H1 (cell line): ENCODE results near the gene TRIM9. TPM values are rescaled to one million over a fixed set of nuclear protein-coding genes. Genes with fewer than 3 reads are reported as not detected.

Source experiments
- CTCF ChIA-PET: fragments of 300-600 bp; sonication (Branson Sonifier 250); formaldehyde crosslinking; loops from one replicate; lab custom pipeline; 2021; ENCODE audit not compliant: partially characterized antibody; lab: Charles Lee
- POLR2A ChIA-PET: fragments of 300-600 bp; sonication (Branson Sonifier 250); formaldehyde crosslinking; loops from one replicate; lab custom pipeline; 2021; ENCODE audit warnings: inconsistent platforms; ENCODE audit not compliant: partially characterized antibody; lab: Charles Lee
- DNase-seq, 2 experiments: peaks; one replicate each; pipeline versions ENCODE4 v3.0.0 to v3.0.0-alpha.2; 2010 to 2022; ENCODE audit warnings: low spot score in 2 of 2, low read depth in 1 of 2, mixed read lengths in 1 of 2
- FAIRE-seq: peaks from 2 replicates; lab custom pipeline; 2011; peaks lifted over from hg19 to GRCh38; lab: Jason Lieb, UNC
- H2AFZ ChIP-seq: 2 replicates; pipeline ENCODE4 v1.8.1; 2012; ENCODE audit warnings: low read length, inconsistent platforms
- H2AK5ac ChIP-seq: 2 replicates; pipeline ENCODE4 v1.6.1; 2013; ENCODE audit warnings: low read depth, low read length
- H2BK120ac ChIP-seq: replicated peaks from 2 replicates; pipeline ENCODE3; 2013; ENCODE audit warnings: low read depth, low read length, inconsistent platforms
- H2BK12ac ChIP-seq: 2 replicates; pipeline ENCODE4 v1.6.1; 2013; ENCODE audit warnings: low read depth, low read length
- H2BK15ac ChIP-seq: 2 replicates; pipeline ENCODE4 v1.6.1; 2013; ENCODE audit warnings: low read length
- H2BK20ac ChIP-seq: 2 replicates; pipeline ENCODE4 v1.6.1; 2013; ENCODE audit warnings: low read length
- H2BK5ac ChIP-seq: 2 replicates; pipeline ENCODE4 v1.6.1; 2013; ENCODE audit warnings: low read depth, low read length
- H3K14ac ChIP-seq: 2 replicates; pipeline ENCODE4 v1.6.1; 2013; ENCODE audit warnings: inconsistent platforms; ENCODE audit not compliant: insufficient read length
- H3K18ac ChIP-seq: 2 replicates; pipeline ENCODE4 v1.6.1; 2013; ENCODE audit warnings: low read length; ENCODE audit errors: extremely low read depth
- H3K23ac ChIP-seq: 2 replicates; pipeline ENCODE4 v1.6.1; 2013; ENCODE audit warnings: inconsistent platforms; ENCODE audit not compliant: insufficient read length
- H3K23me2 ChIP-seq: 2 replicates; pipeline ENCODE4 v1.6.1; 2013; ENCODE audit warnings: low read depth, low read length
- H3K27ac ChIP-seq: 2 replicates; pipeline ENCODE4 v1.6.1; 2011; ENCODE audit warnings: low read depth, low read length, inconsistent platforms
- H3K27me3 ChIP-seq, 4 experiments: replicated peaks in 1 of 4; 1 replicate in 1 of 4; 2 replicates in 3 of 4; pipeline versions ENCODE4 v1.6.1 to v1.8.1; 2011 to 2013; ENCODE audit warnings: low read length in 3 of 4, mild to moderate bottlenecking in 3 of 4, inconsistent platforms in 2 of 4, mixed read lengths in 2 of 4, moderate library complexity in 1 of 4; ENCODE audit not compliant: control insufficient read depth in 3 of 4, insufficient read depth in 3 of 4; ENCODE audit errors: extremely low read depth in 1 of 4
- H3K36me3 ChIP-seq, 4 experiments: 2 replicates each; pipeline versions ENCODE4 v1.6.1 to v1.8.1; 2011 to 2013; ENCODE audit warnings: mild to moderate bottlenecking in 4 of 4, low read length in 3 of 4, moderate library complexity in 2 of 4, control low read depth in 1 of 4, inconsistent platforms in 1 of 4; ENCODE audit not compliant: insufficient read depth in 4 of 4, control insufficient read depth in 2 of 4
- H3K4ac ChIP-seq: replicated peaks from 2 replicates; pipeline ENCODE3; 2013; ENCODE audit warnings: low read length, low read depth, mixed read lengths, inconsistent platforms; ENCODE audit not compliant: insufficient read length
- H3K4me1 ChIP-seq, 4 experiments: replicated peaks in 1 of 4; 1 replicate in 1 of 4; 2 replicates in 3 of 4; pipeline versions ENCODE4 v1.6.1 to v1.8.1; 2011 to 2013; ENCODE audit warnings: low read length in 3 of 4, inconsistent platforms in 2 of 4, mixed read lengths in 1 of 4; ENCODE audit not compliant: insufficient read depth in 4 of 4, control insufficient read depth in 3 of 4
- H3K4me2 ChIP-seq, 2 experiments: 2 replicates each; pipeline versions ENCODE4 v1.6.1 to v1.8.1; 2011 to 2013; ENCODE audit warnings: low read depth in 2 of 2, low read length in 2 of 2, control low read depth in 1 of 2, inconsistent platforms in 1 of 2, mild to moderate bottlenecking in 1 of 2; ENCODE audit not compliant: insufficient read depth in 1 of 2
- H3K4me3 ChIP-seq, 4 experiments: fragments of 200-600, 300-600 bp in 1 of 4; sonication (generic), shearing (Covaris generic), sonication (Bioruptor Twin) in 1 of 4; 2 replicates each; pipeline versions ENCODE4 v1.5.1 to v1.8.1; 2011 to 2016; ENCODE audit warnings: low read length in 4 of 4, low read depth in 3 of 4, control low read depth in 2 of 4, inconsistent platforms in 2 of 4, mild to moderate bottlenecking in 2 of 4, mixed read lengths in 1 of 4, moderate library complexity in 1 of 4; ENCODE audit not compliant: insufficient read depth in 2 of 4; ENCODE audit errors: extremely low read depth in 1 of 4
- H3K56ac ChIP-seq: replicated peaks from 2 replicates; pipeline ENCODE3; 2013; ENCODE audit warnings: low read depth, mild to moderate bottlenecking, mixed read lengths, low read length, inconsistent platforms; ENCODE audit not compliant: insufficient read length
- H3K79me1 ChIP-seq: 2 replicates; pipeline ENCODE4 v1.6.1; 2013; ENCODE audit warnings: low read depth, low read length, control low read depth
- H3K79me2 ChIP-seq, 2 experiments: 2 replicates each; pipeline versions ENCODE4 v1.6.1 to v1.8.1; 2012 to 2013; ENCODE audit warnings: low read length in 2 of 2, mild to moderate bottlenecking in 2 of 2, inconsistent platforms in 1 of 2; ENCODE audit not compliant: insufficient read depth in 2 of 2, control insufficient read depth in 1 of 2
- H3K9ac ChIP-seq, 4 experiments: replicated peaks in 1 of 4; 1 replicate in 1 of 4; 2 replicates in 3 of 4; pipeline versions ENCODE4 v1.6.1 to v1.8.1; 2011 to 2013; ENCODE audit warnings: low read depth in 3 of 4, low read length in 3 of 4, control low read depth in 2 of 4, mild to moderate bottlenecking in 2 of 4, moderate library complexity in 2 of 4, inconsistent platforms in 1 of 4; ENCODE audit errors: extremely low read depth in 1 of 4
- H3K9me3 ChIP-seq, 2 experiments: 2 replicates each; pipeline versions ENCODE4 v1.6.1 to v1.8.1; 2012 to 2013; ENCODE audit warnings: mild to moderate bottlenecking in 2 of 2, moderate library complexity in 2 of 2, control low read depth in 1 of 2, inconsistent platforms in 1 of 2, low read depth in 1 of 2, low read length in 1 of 2, mixed read lengths in 1 of 2; ENCODE audit not compliant: insufficient read depth in 2 of 2
- H4K20me1 ChIP-seq, 2 experiments: replicated peaks in 1 of 2; 2 replicates each; pipeline versions ENCODE3 to v1.8.1; 2011 to 2013; ENCODE audit warnings: inconsistent platforms in 2 of 2, low read length in 2 of 2, mild to moderate bottlenecking in 1 of 2; ENCODE audit not compliant: insufficient read depth in 2 of 2, control insufficient read depth in 1 of 2
- H4K5ac ChIP-seq: 2 replicates; pipeline ENCODE4 v1.6.1; 2013; ENCODE audit warnings: low read length, low read depth, mixed read lengths, inconsistent platforms; ENCODE audit not compliant: insufficient read length
- H4K8ac ChIP-seq: 2 replicates; pipeline ENCODE4 v1.8.0; 2013; ENCODE audit warnings: mild to moderate bottlenecking, moderate library complexity, low read length, inconsistent platforms; ENCODE audit not compliant: insufficient read depth; ENCODE audit errors: extremely low read depth
- H4K91ac ChIP-seq: replicated peaks from 2 replicates; pipeline ENCODE3; 2013; ENCODE audit warnings: low read length, mixed read lengths, inconsistent platforms; ENCODE audit not compliant: insufficient read length
- HDAC2 ChIP-seq, 2 experiments: fragments of 300-600 bp in 1 of 2; sonication (generic) in 1 of 2; IDR thresholded peaks; 2 replicates each; pipeline ENCODE4 v1.6.1; 2011 to 2012; ENCODE audit warnings: low read depth in 2 of 2, low read length in 2 of 2, mild to moderate bottlenecking in 2 of 2, moderate library complexity in 2 of 2, borderline replicate concordance in 1 of 2, inconsistent platforms in 1 of 2
- SAP30 ChIP-seq: fragments of 300-600 bp; sonication (generic); IDR thresholded peaks from 2 replicates; pipeline ENCODE4 v1.7.1; 2012; ENCODE audit warnings: low read length, moderate library complexity, mild to moderate bottlenecking, inconsistent platforms; ENCODE audit not compliant: insufficient read depth, insufficient replicate concordance
- TBP ChIP-seq: IDR thresholded peaks from 2 replicates; pipeline ENCODE4 v1.6.1; 2011; ENCODE audit warnings: low read depth, low read length, improper control_type of control experiment
- WGBS, 2 experiments: shearing (Covaris generic) in 1 of 2; methylation state at CpG; one replicate each; pipeline versions ENCODE4 v1.1.6 to v1.1.7; 2013 to 2015; ENCODE audit warnings: low lambda C conversion rate in 2 of 2, mixed read lengths in 2 of 2, inconsistent platforms in 1 of 2, low coverage in 1 of 2, missing lambda C conversion rate in 1 of 2; ENCODE audit not compliant: insufficient replicate concordance in 2 of 2, insufficient coverage in 1 of 2, insufficient read length in 1 of 2; ENCODE audit errors: extremely low coverage in 1 of 2, missing lambda C conversion rate in 1 of 2; 5-methylcytosine and 5-hydroxymethylcytosine counted together
- polyA plus RNA-seq, 7 experiments: library from polyadenylated mRNA; depleted of rRNA in 3 of 7; stranded (reverse) in 5 of 7; unstranded in 2 of 7; fragments of >200 nt in 5 of 7; fragments of 200-250 nt in 2 of 7; gene quantifications; 1 replicate in 5 of 7; 2 replicates in 1 of 7; 4 replicates in 1 of 7; pipeline versions ENCODE4 v1.2.1 to v1.2.3, GENCODE V29; 2011 to 2013; ENCODE audit warnings: missing spikeins in 2 of 7, mixed read lengths in 2 of 7
- total RNA-seq: library from RNA; stranded (reverse); fragmentation: NEBNext Ultra II Directional; extraction: Animal tissue kit (Norgen Biotek cat#: 25700); gene quantifications from 2 replicates; pipeline ENCODE4 v1.2.1, GENCODE V29; 2021

TRIM9 gene
- total and polyA plus RNA-seq, 2 of the 8 experiments (the other 6 are each of a cell fraction or from before 2014, with no cell fraction given), result 2.7 to 5.4 TPM

DNA sequence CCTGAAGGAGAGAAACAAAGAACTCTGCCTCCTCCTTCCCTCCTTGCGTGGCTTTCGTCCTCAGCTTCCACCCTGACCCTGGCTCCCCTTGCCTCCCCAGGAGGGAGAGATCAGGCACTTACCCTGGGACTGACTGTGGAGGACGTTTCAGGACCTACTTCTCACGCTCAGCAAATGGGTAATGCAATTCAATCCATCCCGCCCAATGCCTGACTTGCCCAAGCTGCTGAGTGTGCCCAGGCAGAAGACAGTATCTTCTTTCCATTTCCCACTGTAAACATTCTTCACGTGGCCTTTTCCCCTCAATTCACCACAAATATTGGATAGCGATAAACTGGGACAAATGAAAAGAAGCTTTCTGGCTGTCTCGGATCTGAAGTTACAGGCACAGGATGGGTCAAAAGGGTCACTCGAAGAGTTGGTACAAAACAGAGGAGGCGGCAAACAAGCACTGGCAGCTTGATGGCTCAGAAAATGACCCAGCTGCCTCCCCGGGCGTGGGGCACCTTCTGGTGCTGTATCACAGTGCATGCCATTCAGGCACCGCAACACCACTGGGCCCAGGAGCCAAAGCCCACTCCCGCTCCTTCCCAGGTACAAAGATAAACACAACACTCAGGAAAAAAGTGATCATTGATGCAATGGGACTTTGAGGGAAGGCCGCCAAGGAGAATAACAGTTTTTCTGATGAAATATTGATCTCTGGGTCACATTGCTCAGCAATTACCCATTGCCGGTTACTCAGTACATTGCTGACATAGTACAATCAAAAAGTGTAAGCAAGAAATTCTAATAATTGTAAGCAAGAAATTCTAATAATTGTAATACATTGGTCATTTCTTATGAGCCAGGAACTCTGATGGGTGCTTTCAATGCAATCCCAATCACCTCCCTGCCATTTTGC is 65.8 kb downstream of the TRIM9 start:
- H4K20me1 ChIP-seq, result no peaks in the 10 kb centered on the region
- H3K27ac ChIP-seq, result no peak overlapping the region
- no peak overlapping the region for H3K18ac ChIP-seq
- H3K23ac ChIP-seq, result no peak overlapping the region
- POLR2A ChIA-PET, result no interaction called here
- no peaks in the 10 kb centered on the region for H3K79me1 ChIP-seq
- no peak overlapping the region for H2AFZ ChIP-seq
- H2AK5ac ChIP-seq, result no peak overlapping the region
- TF ChIP-seq HDAC2 (IDR thresholded peaks at IDR 0.05; ENCODE audit: borderline replicate concordance in 1 of 2, low read depth in 2 of 2, low read length in 2 of 2), result no peak
- TF ChIP-seq TBP, result no peak
- TF ChIP-seq SAP30, result no peak
- no peak overlapping the region for H3K9ac ChIP-seq
- no peak overlapping the region for H2BK12ac ChIP-seq
- H3K27me3 ChIP-seq, result no peaks in the 10 kb centered on the region
- FAIRE-seq (no peak), DNase-seq (no peak)
- no peak overlapping the region for H4K91ac ChIP-seq
- H3K79me2 ChIP-seq, result no peaks in the 10 kb centered on the region
- H2BK120ac ChIP-seq, result no peak overlapping the region
- CTCF ChIA-PET, result interaction anchor here (0.6 kb wide), 1 partner anchor 1299 kb away, joined by 3 read pairs; no protein-coding TSS in a partner anchor
- no peak overlapping the region for H4K5ac ChIP-seq
- H3K4me3 ChIP-seq, result no peak overlapping the region
- no peak overlapping the region for H4K8ac ChIP-seq
- H3K14ac ChIP-seq, result no peak overlapping the region
- H3K4ac ChIP-seq, result no peak overlapping the region
- WGBS, 2 experiments, result 84% methylated on average over 15 of the region's 16 CpGs; no CpG with 5 or more reads in 1 of the 2 experiments
- no peaks in the 10 kb centered on the region for H3K36me3 ChIP-seq
- no peaks in the 10 kb centered on the region for H3K9me3 ChIP-seq
- no peaks in the 10 kb centered on the region for H3K4me1 ChIP-seq
- no peak overlapping the region for H2BK5ac ChIP-seq
- no peak overlapping the region for H2BK15ac ChIP-seq
- H3K23me2 ChIP-seq, result no peaks in the 10 kb centered on the region
- H3K56ac ChIP-seq, result no peak overlapping the region
- H2BK20ac ChIP-seq, result no peak overlapping the region
- H3K4me2 ChIP-seq, result no peak overlapping the region
